IMR-90 (cell line): ENCODE data around the gene ADGRG1. TPM values are rescaled to one million over a fixed set of nuclear protein-coding genes. Genes with fewer than 3 reads are reported as not detected.

ENCODE experiments used
- ATAC-seq: fragments of 200-7000 bp; cut with Tn5 transposase; 2 replicates; pipeline ENCODE4 v1.9.1; 2020; ENCODE audit warnings: low read depth, mild to moderate bottlenecking, moderate library complexity
- BruUV-seq: library from RNA; stranded (reverse); fragments of 400-500 nt; replicated peaks from 2 replicates; lab custom pipeline; 2021; lab: Mats Ljungman, UMichigan
- CTCF ChIA-PET: fragments of 300-600 bp; formaldehyde crosslinking; extraction: SDS; loops from one replicate; lab custom pipeline; 2021; ENCODE audit warnings: antibody characterized with exemption; lab: Yijun Ruan, JAX
- POLR2A ChIA-PET: fragments of 300-600 bp; sonication (Branson Sonifier 250); formaldehyde crosslinking; loops from one replicate; lab custom pipeline; 2022; ENCODE audit warnings: antibody characterized with exemption; ENCODE audit not compliant: unreplicated experiment; lab: Charles Lee
- DNase-seq: peaks from one replicate; pipeline ENCODE4 v3.0.0; 2013
- H2AFZ ChIP-seq: replicated peaks from 2 replicates; pipeline ENCODE3; 2013; ENCODE audit warnings: low read length, mild to moderate bottlenecking; ENCODE audit not compliant: poor library complexity
- H2AK5ac ChIP-seq: 2 replicates; pipeline ENCODE4 v1.6.1; 2013; ENCODE audit warnings: low read depth, low read length, inconsistent platforms
- H2AK9ac ChIP-seq: replicated peaks from 2 replicates; pipeline ENCODE3; 2013; ENCODE audit warnings: mild to moderate bottlenecking, low read depth, low read length, moderate library complexity; ENCODE audit not compliant: poor library complexity
- H2BK120ac ChIP-seq: 2 replicates; pipeline ENCODE4 v1.6.1; 2013; ENCODE audit warnings: low read depth, low read length, inconsistent platforms
- H2BK15ac ChIP-seq: 3 replicates; pipeline ENCODE4 v1.6.1; 2013; ENCODE audit warnings: low read depth, low read length, inconsistent platforms
- H2BK20ac ChIP-seq: 2 replicates; pipeline ENCODE4 v1.6.1; 2013; ENCODE audit warnings: low read depth, mild to moderate bottlenecking, inconsistent platforms, low read length, moderate library complexity
- H2BK5ac ChIP-seq: 2 replicates; pipeline ENCODE4 v1.6.1; 2013; ENCODE audit warnings: mild to moderate bottlenecking, low read depth, low read length, inconsistent platforms; ENCODE audit not compliant: poor library complexity, severe bottlenecking
- H3K14ac ChIP-seq: replicated peaks from 2 replicates; pipeline ENCODE4 v1.6.1; 2013; ENCODE audit warnings: low read depth, low read length, inconsistent platforms
- H3K18ac ChIP-seq: 2 replicates; pipeline ENCODE4 v1.6.1; 2013; ENCODE audit warnings: low read depth, low read length, control low read depth
- H3K23ac ChIP-seq: 2 replicates; pipeline ENCODE4 v1.6.1; 2013; ENCODE audit warnings: low read depth, low read length, inconsistent platforms
- H3K27ac ChIP-seq: 2 replicates; pipeline ENCODE4 v1.5.1; 2013; ENCODE audit warnings: mild to moderate bottlenecking, control low read depth, low read length; ENCODE audit not compliant: insufficient read depth
- H3K27me3 ChIP-seq: 2 replicates; pipeline ENCODE4 v1.6.1; 2013; ENCODE audit warnings: low read length; ENCODE audit not compliant: control insufficient read depth, insufficient read depth
- H3K36me3 ChIP-seq: 2 replicates; pipeline ENCODE4 v1.6.1; 2013; ENCODE audit warnings: low read length, mixed read lengths; ENCODE audit not compliant: control insufficient read depth, insufficient read depth
- H3K4ac ChIP-seq: 2 replicates; pipeline ENCODE4 v1.6.1; 2013; ENCODE audit warnings: low read depth, low read length, inconsistent platforms
- H3K4me1 ChIP-seq: 2 replicates; pipeline ENCODE4 v1.6.1; 2013; ENCODE audit warnings: low read length, mixed read lengths; ENCODE audit not compliant: control insufficient read depth, insufficient read depth
- H3K4me2 ChIP-seq: 2 replicates; pipeline ENCODE4 v1.6.1; 2013; ENCODE audit warnings: low read depth, mild to moderate bottlenecking, control low read depth, low read length, moderate library complexity
- H3K4me3 ChIP-seq: 2 replicates; pipeline ENCODE4 v1.5.1; 2013; ENCODE audit warnings: low read depth, mild to moderate bottlenecking, control low read depth, low read length, moderate library complexity; ENCODE audit not compliant: insufficient read depth
- H3K56ac ChIP-seq: 2 replicates; pipeline ENCODE4 v1.6.1; 2013; ENCODE audit warnings: low read length, inconsistent platforms; ENCODE audit not compliant: insufficient read depth; ENCODE audit errors: extremely low read depth
- H3K79me1 ChIP-seq, 2 experiments: 2 replicates each; pipeline ENCODE4 v1.6.1; 2013; ENCODE audit warnings: low read length in 2 of 2, inconsistent platforms in 1 of 2, low read depth in 1 of 2
- H3K9ac ChIP-seq: 2 replicates; pipeline ENCODE4 v1.6.1; 2013; ENCODE audit warnings: low read depth, low read length, control low read depth
- H3K9me1 ChIP-seq: 2 replicates; pipeline ENCODE4 v1.6.1; 2013; ENCODE audit warnings: low read length, inconsistent platforms; ENCODE audit not compliant: insufficient read depth
- H3K9me3 ChIP-seq: 2 replicates; pipeline ENCODE4 v1.6.1; 2013; ENCODE audit warnings: low read length; ENCODE audit not compliant: control insufficient read depth, insufficient read depth
- H4K20me1 ChIP-seq: 2 replicates; pipeline ENCODE4 v1.6.1; 2013; ENCODE audit warnings: low read length, inconsistent platforms; ENCODE audit not compliant: insufficient read depth
- H4K5ac ChIP-seq: 2 replicates; pipeline ENCODE4 v1.6.1; 2013; ENCODE audit warnings: mild to moderate bottlenecking, low read depth, low read length, control low read depth
- H4K8ac ChIP-seq, 2 experiments: 2 replicates each; pipeline ENCODE4 v1.6.1; 2013; ENCODE audit warnings: low read depth in 2 of 2, low read length in 2 of 2, control low read depth in 1 of 2, inconsistent platforms in 1 of 2
- H4K91ac ChIP-seq: 2 replicates; pipeline ENCODE4 v1.6.1; 2013; ENCODE audit warnings: low read depth, low read length, inconsistent platforms; ENCODE audit not compliant: insufficient read depth
- BHLHE40 ChIP-seq: fragments of 150-350 bp; IDR thresholded peaks from 2 replicates; pipeline ENCODE4 v1.6.1; 2016; ENCODE audit warnings: mild to moderate bottlenecking, low read depth, low read length
- CEBPB ChIP-seq: IDR thresholded peaks from 2 replicates; pipeline ENCODE4 v1.6.1; 2012; ENCODE audit warnings: low read depth, low read length, improper control_type of control experiment
- CHD1 ChIP-seq: IDR thresholded peaks from 2 replicates; pipeline ENCODE4 v1.6.1; 2012; ENCODE audit warnings: low read depth, low read length, improper control_type of control experiment
- MAZ ChIP-seq: IDR thresholded peaks from 2 replicates; pipeline ENCODE4 v1.6.1; 2012; ENCODE audit warnings: low read depth, mild to moderate bottlenecking, low read length, improper control_type of control experiment, moderate library complexity, borderline replicate concordance
- NFE2L2 ChIP-seq: fragments of 150-350 bp; IDR thresholded peaks from 2 replicates; pipeline ENCODE4 v1.6.1; 2016; ENCODE audit warnings: low read depth, mild to moderate bottlenecking, low read length
- RAD21 ChIP-seq: IDR thresholded peaks from 2 replicates; pipeline ENCODE4 v1.6.1; 2012; ENCODE audit warnings: low read length, improper control_type of control experiment
- SMC3 ChIP-seq: fragments of 150-350 bp; IDR thresholded peaks from 2 replicates; pipeline ENCODE4 v1.6.1; 2016; ENCODE audit warnings: low read depth, mild to moderate bottlenecking, antibody characterized with exemption, low read length, moderate library complexity
- WGBS, 2 experiments: methylation state at CpG; one replicate each; pipeline versions ENCODE4 v1.1.5 to v1.1.7; 2013; ENCODE audit warnings: missing lambda C conversion rate in 2 of 2; ENCODE audit not compliant: insufficient read length in 1 of 2; ENCODE audit errors: extremely low coverage in 2 of 2; 5-methylcytosine and 5-hydroxymethylcytosine counted together
- dilution Hi-C: fragments of 300-500 bp; cut with HindIII; formaldehyde crosslinking; loops from one replicate; pipeline ENCODE4 v1.14.3; 2018; ENCODE audit warnings: low sequenced_read_pairs; ENCODE audit not compliant: unreplicated experiment
- in situ Hi-C: fragments of 300-500 bp; cut with MboI; formaldehyde crosslinking; loops from 3 replicates; pipeline ENCODE4 v1.14.3; 2019; ENCODE audit warnings: low sequenced_read_pairs, inconsistent platforms, mixed read lengths
- intact Hi-C: fragments of 100-400 bp; cut with micrococcal nuclease; formaldehyde crosslinking; loops from 2 replicates; pipeline ENCODE4 v1.10.0; 2022
- polyA plus RNA-seq, 3 experiments: library from polyadenylated mRNA; depleted of rRNA; stranded (reverse); fragments of >200 nt; gene quantifications; 2 replicates each; pipeline ENCODE4 v1.2.3, GENCODE V29; 2012; ENCODE audit warnings: low replicate concordance in 1 of 3
- total RNA-seq: library from RNA; depleted of rRNA; stranded (reverse); fragments of >200 nt; gene quantifications from 2 replicates; pipeline ENCODE4 v1.2.3, GENCODE V29; 2012
- TF ChIP-seq, protein P1 (sequence below): fragments of 150-350 bp; IDR thresholded peaks from 2 replicates; pipeline ENCODE4 v1.6.1; 2017; ENCODE audit warnings: mild to moderate bottlenecking, antibody characterized with exemption, low read length, low read depth
- TF ChIP-seq, protein P2 (sequence below): fragments of 150-350 bp; IDR thresholded peaks from 2 replicates; pipeline ENCODE4 v1.6.1; 2016; ENCODE audit warnings: low read depth, mild to moderate bottlenecking, low read length, moderate library complexity, borderline replicate concordance
- TF ChIP-seq, protein P3 (sequence below): conservative IDR thresholded peaks from 2 replicates; pipeline ENCODE4 v1.5.1; 2012; ENCODE audit warnings: mild to moderate bottlenecking, low read depth, low read length, improper control_type of control experiment

ADGRG1 gene
- total and polyA plus RNA-seq, 2 of the 4 experiments (the other 2 are of a cell fraction), result 0.90 to 8.4 TPM

- TF ChIP-seq, protein P1, sequence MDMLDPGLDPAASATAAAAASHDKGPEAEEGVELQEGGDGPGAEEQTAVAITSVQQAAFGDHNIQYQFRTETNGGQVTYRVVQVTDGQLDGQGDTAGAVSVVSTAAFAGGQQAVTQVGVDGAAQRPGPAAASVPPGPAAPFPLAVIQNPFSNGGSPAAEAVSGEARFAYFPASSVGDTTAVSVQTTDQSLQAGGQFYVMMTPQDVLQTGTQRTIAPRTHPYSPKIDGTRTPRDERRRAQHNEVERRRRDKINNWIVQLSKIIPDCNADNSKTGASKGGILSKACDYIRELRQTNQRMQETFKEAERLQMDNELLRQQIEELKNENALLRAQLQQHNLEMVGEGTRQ, result no peak
- TF ChIP-seq CHD1, result no peak
Measured at GRCh38 chr16:57661936-57662906, 33.8 kb downstream of the ADGRG1 start (continued).

DNA sequence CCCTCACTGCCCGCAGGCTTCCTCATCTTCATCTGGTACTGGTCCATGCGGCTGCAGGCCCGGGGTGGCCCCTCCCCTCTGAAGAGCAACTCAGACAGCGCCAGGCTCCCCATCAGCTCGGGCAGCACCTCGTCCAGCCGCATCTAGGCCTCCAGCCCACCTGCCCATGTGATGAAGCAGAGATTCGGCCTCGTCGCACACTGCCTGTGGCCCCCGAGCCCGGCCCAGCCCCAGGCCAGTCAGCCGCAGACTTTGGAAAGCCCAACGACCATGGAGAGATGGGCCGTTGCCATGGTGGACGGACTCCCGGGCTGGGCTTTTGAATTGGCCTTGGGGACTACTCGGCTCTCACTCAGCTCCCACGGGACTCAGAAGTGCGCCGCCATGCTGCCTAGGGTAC lies 35.0 kb downstream of the ADGRG1 start:
- 75% methylated on average over 11 of the region's 21 CpGs; no CpG with 5 or more reads in 1 of the 2 experiments for WGBS, 2 experiments
- Histone ChIP-seq H3K23ac (no peak overlapping the region), H3K9me1 (no peaks in the 10 kb centered on the region), H2AFZ (no peak overlapping the region), H4K5ac (no peak overlapping the region), H4K8ac (no peak overlapping the region), H3K27me3 (peaks cover 6% of the 10 kb centered on the region; the same call in 1 of the 2 replicates), H3K4me2 (no peak overlapping the region), H3K9ac (no peak overlapping the region), H2BK20ac (no peak overlapping the region), H3K79me1 (no peaks in the 10 kb centered on the region), H3K14ac (no peak overlapping the region), H2BK15ac (no peak overlapping the region), H3K4me3 (no peak overlapping the region), H4K91ac (no peak overlapping the region), H2AK5ac (no peak overlapping the region), H3K4me1 (no peaks in the 10 kb centered on the region), H2BK120ac (no peak overlapping the region), H3K4ac (no peak overlapping the region), H3K27ac (no peak overlapping the region), H3K18ac (no peak overlapping the region), H2BK5ac (no peak overlapping the region), H2AK9ac (no peak overlapping the region), H3K9me3 (no peaks in the 10 kb centered on the region), H4K20me1 (no peaks in the 10 kb centered on the region), H3K36me3 (no peaks in the 10 kb centered on the region), H3K56ac (no peak overlapping the region)
- intact Hi-C loops (no loop called here), in situ Hi-C loops (no loop called here), dilution Hi-C loops (no loop called here)
- BruUV-seq, result no TSS peak
- no peak for DNase-seq
- ChIA-PET CTCF (no interaction called here), POLR2A (no interaction called here)
- ATAC-seq, result no peak
- TF ChIP-seq BHLHE40 (no peak), SMC3 (no peak), MAZ (no peak), CEBPB (no peak), CHD1 (no peak), NFE2L2 (no peak), RAD21 (no peak)
- TF ChIP-seq, protein P2, sequence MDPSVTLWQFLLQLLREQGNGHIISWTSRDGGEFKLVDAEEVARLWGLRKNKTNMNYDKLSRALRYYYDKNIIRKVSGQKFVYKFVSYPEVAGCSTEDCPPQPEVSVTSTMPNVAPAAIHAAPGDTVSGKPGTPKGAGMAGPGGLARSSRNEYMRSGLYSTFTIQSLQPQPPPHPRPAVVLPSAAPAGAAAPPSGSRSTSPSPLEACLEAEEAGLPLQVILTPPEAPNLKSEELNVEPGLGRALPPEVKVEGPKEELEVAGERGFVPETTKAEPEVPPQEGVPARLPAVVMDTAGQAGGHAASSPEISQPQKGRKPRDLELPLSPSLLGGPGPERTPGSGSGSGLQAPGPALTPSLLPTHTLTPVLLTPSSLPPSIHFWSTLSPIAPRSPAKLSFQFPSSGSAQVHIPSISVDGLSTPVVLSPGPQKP, result no peak
- TF ChIP-seq, protein P3, sequence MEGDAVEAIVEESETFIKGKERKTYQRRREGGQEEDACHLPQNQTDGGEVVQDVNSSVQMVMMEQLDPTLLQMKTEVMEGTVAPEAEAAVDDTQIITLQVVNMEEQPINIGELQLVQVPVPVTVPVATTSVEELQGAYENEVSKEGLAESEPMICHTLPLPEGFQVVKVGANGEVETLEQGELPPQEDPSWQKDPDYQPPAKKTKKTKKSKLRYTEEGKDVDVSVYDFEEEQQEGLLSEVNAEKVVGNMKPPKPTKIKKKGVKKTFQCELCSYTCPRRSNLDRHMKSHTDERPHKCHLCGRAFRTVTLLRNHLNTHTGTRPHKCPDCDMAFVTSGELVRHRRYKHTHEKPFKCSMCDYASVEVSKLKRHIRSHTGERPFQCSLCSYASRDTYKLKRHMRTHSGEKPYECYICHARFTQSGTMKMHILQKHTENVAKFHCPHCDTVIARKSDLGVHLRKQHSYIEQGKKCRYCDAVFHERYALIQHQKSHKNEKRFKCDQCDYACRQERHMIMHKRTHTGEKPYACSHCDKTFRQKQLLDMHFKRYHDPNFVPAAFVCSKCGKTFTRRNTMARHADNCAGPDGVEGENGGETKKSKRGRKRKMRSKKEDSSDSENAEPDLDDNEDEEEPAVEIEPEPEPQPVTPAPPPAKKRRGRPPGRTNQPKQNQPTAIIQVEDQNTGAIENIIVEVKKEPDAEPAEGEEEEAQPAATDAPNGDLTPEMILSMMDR, result no peak
